Endodermal cell (in vitro differentiated cells): ENCODE data around the gene RAB4A. TPM values are rescaled to one million over a fixed set of nuclear protein-coding genes. Genes with fewer than 3 reads are reported as not detected.
"Not testable (repeated sequence)": the region's sequence is repeated elsewhere in the genome, so short reads cannot be mapped to it uniquely, and the experiment has no call there.

Source experiments
- DNase-seq: peaks from one replicate; pipeline ENCODE4 v3.0.0-alpha.2; 2017
- H3K27ac ChIP-seq: 2 replicates; pipeline ENCODE4 v1.5.1; 2013; ENCODE audit warnings: mild to moderate bottlenecking, low read depth, low read length, moderate library complexity
- H3K27me3 ChIP-seq: 2 replicates; pipeline ENCODE4 v1.6.1; 2013; ENCODE audit warnings: mild to moderate bottlenecking, low read length, moderate library complexity; ENCODE audit not compliant: insufficient read depth, control insufficient read depth, poor library complexity, severe bottlenecking
- H3K36me3 ChIP-seq: 2 replicates; pipeline ENCODE4 v1.7.0; 2013; ENCODE audit warnings: mild to moderate bottlenecking, low read length, moderate library complexity; ENCODE audit not compliant: control insufficient read depth, insufficient read depth
- H3K4me1 ChIP-seq: one replicate; pipeline ENCODE4 v1.7.0; 2013; ENCODE audit warnings: low read length; ENCODE audit not compliant: control insufficient read depth, insufficient read depth
- H3K4me3 ChIP-seq: 2 replicates; pipeline ENCODE4 v1.5.1; 2013; ENCODE audit warnings: mild to moderate bottlenecking, low read length, moderate library complexity
- H3K9ac ChIP-seq: 2 replicates; pipeline ENCODE4 v1.6.1; 2013; ENCODE audit warnings: mild to moderate bottlenecking, low read length, moderate library complexity; ENCODE audit not compliant: poor library complexity, severe bottlenecking; ENCODE audit errors: extremely low read depth
- H3K9me3 ChIP-seq: 2 replicates; pipeline ENCODE4 v1.6.1; 2013; ENCODE audit warnings: mild to moderate bottlenecking, low read length, moderate library complexity; ENCODE audit not compliant: control insufficient read depth
- H3K27ac Mint-ChIP-seq: 2 replicates; pipeline ENCODE4 v1.8.0; 2020; ENCODE audit warnings: mixed read lengths
- H3K27me3 Mint-ChIP-seq: 2 replicates; pipeline ENCODE4 v1.8.0; 2021; ENCODE audit warnings: mild to moderate bottlenecking, mixed read lengths; ENCODE audit not compliant: insufficient read depth
- H3K36me3 Mint-ChIP-seq: 2 replicates; pipeline ENCODE4 v1.8.0; 2020; ENCODE audit warnings: low read depth, mixed read lengths
- H3K4me1 Mint-ChIP-seq: 2 replicates; pipeline ENCODE4 v1.8.0; 2020; ENCODE audit warnings: mixed read lengths
- H3K4me3 Mint-ChIP-seq: 2 replicates; pipeline ENCODE4 v1.8.0; 2020; ENCODE audit warnings: mild to moderate bottlenecking, moderate library complexity, mixed read lengths
- H3K9me3 Mint-ChIP-seq: 2 replicates; pipeline ENCODE4 v1.8.0; 2020; ENCODE audit warnings: mild to moderate bottlenecking, mixed read lengths
- WGBS, 2 experiments: methylation state at CpG; one replicate each; pipeline versions ENCODE4 v1.1.5 to v1.1.7; 2013; ENCODE audit warnings: missing lambda C conversion rate in 2 of 2, mixed read lengths in 1 of 2; ENCODE audit not compliant: insufficient coverage in 1 of 2, insufficient read length in 1 of 2; 5-methylcytosine and 5-hydroxymethylcytosine counted together
- total RNA-seq, 2 donors: library from RNA; stranded (reverse); fragmentation: NEBNext Ultra II Directional in 1 of 2; extraction: Animal tissue kit (Norgen Biotek cat#: 25700) in 1 of 2; gene quantifications; 2 replicates in 1 of 2; 3 replicates in 1 of 2; pipeline ENCODE4 v1.2.1, GENCODE V29; 2021
- TF ChIP-seq, protein P1 (sequence below): fragments of 200-600 bp; sonication (generic); conservative IDR thresholded peaks from 2 replicates; pipeline ENCODE4 v1.5.0; 2021; ENCODE audit warnings: antibody characterized with exemption, mild to moderate bottlenecking

The RAB4A gene
- total RNA-seq, 2 donors from 2014 or later, result 46.2 to 48.9 TPM

DNA sequence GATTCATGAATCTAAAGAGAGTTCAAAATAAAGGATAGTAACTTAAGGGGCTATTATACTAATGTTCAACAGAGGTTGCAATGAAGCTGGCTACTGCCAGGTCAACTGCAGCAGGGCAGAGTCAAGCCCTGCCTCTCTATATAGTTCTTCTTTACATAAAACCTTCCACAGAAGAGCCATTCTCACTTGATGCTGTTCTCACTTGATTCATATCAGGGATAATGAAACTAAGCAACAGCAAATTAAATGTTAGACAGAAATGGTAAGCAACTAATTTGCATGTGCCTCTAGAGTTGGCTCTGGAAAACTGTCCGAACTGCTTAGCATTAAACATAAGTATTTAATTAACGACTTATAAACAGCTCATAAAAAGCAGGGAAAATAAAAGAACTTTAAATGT lies 54.5 kb downstream of the RAB4A start:
- DNase-seq, result no peak
- Histone ChIP-seq H3K27me3 (no peaks in the 10 kb centered on the region), H3K9me3 (no peaks in the 10 kb centered on the region), H3K9ac (no peak overlapping the region), H3K27ac (no peak overlapping the region), H3K4me1 (no peaks in the 10 kb centered on the region), H3K36me3 (peaks cover 60% of the 10 kb centered on the region), H3K4me3 (no peak overlapping the region)
- TF ChIP-seq, protein P1, sequence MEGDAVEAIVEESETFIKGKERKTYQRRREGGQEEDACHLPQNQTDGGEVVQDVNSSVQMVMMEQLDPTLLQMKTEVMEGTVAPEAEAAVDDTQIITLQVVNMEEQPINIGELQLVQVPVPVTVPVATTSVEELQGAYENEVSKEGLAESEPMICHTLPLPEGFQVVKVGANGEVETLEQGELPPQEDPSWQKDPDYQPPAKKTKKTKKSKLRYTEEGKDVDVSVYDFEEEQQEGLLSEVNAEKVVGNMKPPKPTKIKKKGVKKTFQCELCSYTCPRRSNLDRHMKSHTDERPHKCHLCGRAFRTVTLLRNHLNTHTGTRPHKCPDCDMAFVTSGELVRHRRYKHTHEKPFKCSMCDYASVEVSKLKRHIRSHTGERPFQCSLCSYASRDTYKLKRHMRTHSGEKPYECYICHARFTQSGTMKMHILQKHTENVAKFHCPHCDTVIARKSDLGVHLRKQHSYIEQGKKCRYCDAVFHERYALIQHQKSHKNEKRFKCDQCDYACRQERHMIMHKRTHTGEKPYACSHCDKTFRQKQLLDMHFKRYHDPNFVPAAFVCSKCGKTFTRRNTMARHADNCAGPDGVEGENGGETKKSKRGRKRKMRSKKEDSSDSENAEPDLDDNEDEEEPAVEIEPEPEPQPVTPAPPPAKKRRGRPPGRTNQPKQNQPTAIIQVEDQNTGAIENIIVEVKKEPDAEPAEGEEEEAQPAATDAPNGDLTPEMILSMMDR, result no peak
- Mint-ChIP-seq H3K9me3 (no peaks in the 10 kb centered on the region), H3K27me3 (no peaks in the 10 kb centered on the region), H3K27ac (no peak overlapping the region), H3K4me3 (no peak overlapping the region), H3K4me1 (no peaks in the 10 kb centered on the region), H3K36me3 (peaks cover 49% of the 10 kb centered on the region)
- WGBS, 2 experiments, result 100% methylated on average over 2 of the region's 2 CpGs

DNA sequence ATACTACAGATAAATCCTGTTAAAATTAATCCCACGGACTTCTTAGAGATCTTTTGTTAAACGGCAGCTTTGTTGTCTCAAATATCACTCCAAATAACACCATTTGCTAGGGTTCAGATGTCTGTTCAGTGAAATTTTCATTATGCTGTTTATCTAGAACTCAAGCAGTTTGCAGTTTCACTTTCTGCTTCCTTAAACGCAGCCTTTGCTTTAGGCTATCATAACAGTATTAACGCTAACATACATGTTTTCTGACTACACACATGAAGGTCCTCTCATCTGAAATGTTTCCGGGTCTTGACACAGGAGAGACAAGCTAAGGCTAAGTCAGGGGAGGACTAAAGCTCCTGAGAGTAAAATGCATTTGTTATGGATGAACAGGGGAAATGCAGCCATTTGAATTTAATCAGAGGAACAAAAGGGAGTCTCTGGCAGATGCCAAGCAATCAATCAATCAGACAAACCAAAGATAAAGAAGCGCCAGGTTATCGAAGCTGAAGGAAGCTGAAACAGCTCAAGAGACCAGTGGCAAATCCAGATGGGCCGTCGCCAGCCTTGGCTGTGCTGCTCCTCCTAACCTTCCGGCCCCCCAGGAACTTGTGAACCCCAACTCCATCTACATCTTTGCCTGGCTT lies 55.1 kb downstream of the RAB4A start:
- 92 to 93% methylated on average over 8 to 10 of the region's 10 CpGs for WGBS, 2 experiments
- H3K9me3 Mint-ChIP-seq, result no peaks in the 10 kb centered on the region
- TF ChIP-seq, protein P1, result no peak
- peaks cover 49% of the 10 kb centered on the region for H3K36me3 Mint-ChIP-seq
- Histone ChIP-seq H3K4me3 (no peak overlapping the region), H3K4me1 (no peaks in the 10 kb centered on the region), H3K9me3 (no peaks in the 10 kb centered on the region), H3K9ac (no peak overlapping the region), H3K27ac (no peak overlapping the region), H3K27me3 (no peaks in the 10 kb centered on the region), H3K36me3 (peaks cover 55% of the 10 kb centered on the region)
- no peaks in the 10 kb centered on the region for H3K27me3 Mint-ChIP-seq
- no peak overlapping the region for H3K27ac Mint-ChIP-seq
- no peaks in the 10 kb centered on the region for H3K4me1 Mint-ChIP-seq
- no peak overlapping the region for H3K4me3 Mint-ChIP-seq
- no peak for DNase-seq

DNA sequence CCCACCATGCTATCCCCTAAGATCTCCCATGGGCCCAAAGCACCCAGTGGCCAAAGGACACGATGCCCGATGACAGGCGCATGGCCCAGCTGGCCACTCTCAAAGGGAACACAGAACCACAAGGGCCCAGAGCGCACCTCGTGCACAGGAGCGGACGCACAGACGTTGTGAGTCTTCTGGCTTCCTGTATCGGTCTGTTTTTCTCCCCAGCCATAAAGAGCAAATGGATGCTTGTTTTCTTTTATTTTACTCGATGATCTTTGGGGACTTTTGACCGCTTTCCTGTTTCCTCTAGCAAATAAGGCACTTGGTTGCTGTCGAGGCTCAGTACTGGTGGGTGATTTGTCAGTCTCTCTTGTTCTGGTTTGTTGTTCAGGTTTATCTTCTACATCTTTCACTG lies 55.7 kb downstream of the RAB4A start:
- Histone ChIP-seq H3K4me3 (no peak overlapping the region), H3K27me3 (no peaks in the 10 kb centered on the region), H3K9ac (no peak overlapping the region), H3K4me1 (no peaks in the 10 kb centered on the region), H3K36me3 (peaks cover 48% of the 10 kb centered on the region), H3K27ac (no peak overlapping the region), H3K9me3 (no peaks in the 10 kb centered on the region)
- Mint-ChIP-seq H3K27ac (no peak overlapping the region), H3K9me3 (no peaks in the 10 kb centered on the region), H3K4me3 (no peak overlapping the region), H3K27me3 (no peaks in the 10 kb centered on the region), H3K36me3 (peaks cover 49% of the 10 kb centered on the region), H3K4me1 (no peaks in the 10 kb centered on the region)
- DNase-seq, result no peak
- TF ChIP-seq, protein P1, result no peak
- 93 to 96% methylated on average over 11 to 12 of the region's 12 CpGs for WGBS, 2 experiments

DNA sequence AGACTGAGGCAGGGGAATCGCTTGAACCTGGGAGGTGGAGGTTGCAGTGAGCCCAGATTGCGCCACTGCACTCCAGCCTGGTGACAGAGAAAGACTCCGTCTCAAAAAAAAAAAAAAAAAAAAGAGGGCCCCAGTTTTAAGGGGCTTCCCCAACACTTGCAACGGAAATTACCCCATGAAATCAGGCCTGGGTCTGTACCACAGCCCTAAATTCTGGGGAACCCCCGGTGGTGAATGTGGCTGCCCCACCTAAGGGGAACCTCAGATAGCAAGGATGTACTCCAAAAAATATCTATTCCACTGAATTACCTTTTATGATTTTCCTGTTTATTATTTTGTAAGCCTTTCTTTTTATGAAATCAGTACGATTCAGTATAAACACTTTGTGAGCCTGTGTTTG lies 56.9 kb downstream of the RAB4A start:
- not testable (repeated sequence) for H3K27me3 Mint-ChIP-seq
- 93 to 94% methylated on average over 3 to 6 of the region's 6 CpGs for WGBS, 2 experiments
- peaks cover 40% of the 10 kb centered on the region for H3K36me3 ChIP-seq

More for the DNA sequence above, 56.9 kb downstream of the RAB4A start:
- H3K9ac ChIP-seq, H3K27me3 ChIP-seq, H3K27ac ChIP-seq, H3K4me1 ChIP-seq, H3K27ac Mint-ChIP-seq, H3K9me3 ChIP-seq, H3K4me1 Mint-ChIP-seq, H3K4me3 Mint-ChIP-seq, H3K9me3 Mint-ChIP-seq, H3K4me3 ChIP-seq, DNase-seq: not testable (repeated sequence)
- peaks cover 45% of the 10 kb centered on the region for H3K36me3 Mint-ChIP-seq
